ENCODE measurements around the gene ZNF124.

ZNF124 gene

GRCh38 chr1:247209396-247209795 is 37.6 kb upstream of the ZNF124 start:
- TF ChIP-seq EGR1 (IDR thresholded peaks at IDR 0.05) (no peak), TCF12 (IDR thresholded peaks at IDR 0.05; ENCODE audit: low read depth) (no peak), NFIC (IDR thresholded peaks at IDR 0.05) (no peak), CREB1 (IDR thresholded peaks at IDR 0.05; ENCODE audit: low read depth) (no peak), REST (IDR thresholded peaks at IDR 0.05; ENCODE audit: low read depth) (no peak), EP300 (IDR thresholded peaks at IDR 0.05; ENCODE audit: borderline replicate concordance) (no peak), TAF1 (IDR thresholded peaks at IDR 0.05; ENCODE audit: low read depth) (no peak)

- TF ChIP-seq CEBPB (IDR thresholded peaks at IDR 0.05) (no peak), TCF12 (IDR thresholded peaks at IDR 0.05; ENCODE audit: low read depth) (no peak), TEAD4 (IDR thresholded peaks at IDR 0.05) (no peak), NFIC (IDR thresholded peaks at IDR 0.05) (no peak), CREB1 (IDR thresholded peaks at IDR 0.05; ENCODE audit: low read depth) (no peak), EP300 (IDR thresholded peaks at IDR 0.05; ENCODE audit: borderline replicate concordance) (no peak), ZBTB7A (IDR thresholded peaks at IDR 0.05; ENCODE audit: low read depth) (no peak), YY1 (IDR thresholded peaks at IDR 0.05; ENCODE audit: low read depth) (no peak), USF1 (IDR thresholded peaks at IDR 0.05) (no peak), FOXM1 (IDR thresholded peaks at IDR 0.05; ENCODE audit: borderline replicate concordance, low read depth) (no peak), EGR1 (IDR thresholded peaks at IDR 0.05) (no peak), RAD21 (IDR thresholded peaks at IDR 0.05; ENCODE audit: low read depth) (no peak)
Observed at GRCh38 chr1:247204177-247204647, 32.4 kb upstream of the ZNF124 start.

GRCh38 chr1:247198781-247199180 is 27.0 kb upstream of the ZNF124 start:
- TF ChIP-seq TAF1 (IDR thresholded peaks at IDR 0.05; ENCODE audit: low read depth) = no peak
- no peak for TF ChIP-seq ZBTB7A (IDR thresholded peaks at IDR 0.05; ENCODE audit: low read depth)
- TF ChIP-seq REST (IDR thresholded peaks at IDR 0.05; ENCODE audit: low read depth) = no peak
- no peak for TF ChIP-seq TCF12 (IDR thresholded peaks at IDR 0.05; ENCODE audit: low read depth)
- TF ChIP-seq CREB1 (IDR thresholded peaks at IDR 0.05; ENCODE audit: low read depth) = no peak
- no peak for TF ChIP-seq RAD21 (IDR thresholded peaks at IDR 0.05; ENCODE audit: low read depth)
- no peak for TF ChIP-seq YY1 (IDR thresholded peaks at IDR 0.05; ENCODE audit: low read depth)
- TF ChIP-seq NFIC (IDR thresholded peaks at IDR 0.05) = no peak
- TF ChIP-seq EP300 (IDR thresholded peaks at IDR 0.05; ENCODE audit: borderline replicate concordance) = no peak
- no peak for TF ChIP-seq TEAD4 (IDR thresholded peaks at IDR 0.05)

- TF ChIP-seq TCF12 (IDR thresholded peaks at IDR 0.05; ENCODE audit: low read depth) (no peak), TAF1 (IDR thresholded peaks at IDR 0.05; ENCODE audit: low read depth) (no peak), NFIC (IDR thresholded peaks at IDR 0.05) (no peak), EP300 (IDR thresholded peaks at IDR 0.05; ENCODE audit: borderline replicate concordance) (no peak), EGR1 (IDR thresholded peaks at IDR 0.05) (no peak), YY1 (IDR thresholded peaks at IDR 0.05; ENCODE audit: low read depth) (no peak), FOXM1 (IDR thresholded peaks at IDR 0.05; ENCODE audit: borderline replicate concordance, low read depth) (no peak), TEAD4 (IDR thresholded peaks at IDR 0.05) (no peak), MAX (IDR thresholded peaks at IDR 0.05) (no peak), CREB1 (IDR thresholded peaks at IDR 0.05; ENCODE audit: low read depth) (no peak), RAD21 (IDR thresholded peaks at IDR 0.05; ENCODE audit: low read depth) (no peak), USF1 (IDR thresholded peaks at IDR 0.05) (no peak), ZBTB7A (IDR thresholded peaks at IDR 0.05; ENCODE audit: low read depth) (no peak), CEBPB (IDR thresholded peaks at IDR 0.05) (no peak), REST (IDR thresholded peaks at IDR 0.05; ENCODE audit: low read depth) (no peak)
Observed at GRCh38 chr1:247193958-247194357, 22.1 kb upstream of the ZNF124 start.

All from Ishikawa (cell line).